GF-D8 (cell line): ENCODE data around the gene NRIP3.
"Not testable (repeated sequence)": the region's sequence is repeated elsewhere in the genome, so short reads cannot be mapped to it uniquely, and the experiment has no call there.

Source experiments
- DNase-seq: peaks from one replicate; lab custom pipeline; 2025; lab: John Stamatoyannopoulos, UW

Gene NRIP3

GRCh38 chr11:8971924-8972316 is 31.9 kb downstream of the NRIP3 start:
- DNase-seq: no peak

DNA sequence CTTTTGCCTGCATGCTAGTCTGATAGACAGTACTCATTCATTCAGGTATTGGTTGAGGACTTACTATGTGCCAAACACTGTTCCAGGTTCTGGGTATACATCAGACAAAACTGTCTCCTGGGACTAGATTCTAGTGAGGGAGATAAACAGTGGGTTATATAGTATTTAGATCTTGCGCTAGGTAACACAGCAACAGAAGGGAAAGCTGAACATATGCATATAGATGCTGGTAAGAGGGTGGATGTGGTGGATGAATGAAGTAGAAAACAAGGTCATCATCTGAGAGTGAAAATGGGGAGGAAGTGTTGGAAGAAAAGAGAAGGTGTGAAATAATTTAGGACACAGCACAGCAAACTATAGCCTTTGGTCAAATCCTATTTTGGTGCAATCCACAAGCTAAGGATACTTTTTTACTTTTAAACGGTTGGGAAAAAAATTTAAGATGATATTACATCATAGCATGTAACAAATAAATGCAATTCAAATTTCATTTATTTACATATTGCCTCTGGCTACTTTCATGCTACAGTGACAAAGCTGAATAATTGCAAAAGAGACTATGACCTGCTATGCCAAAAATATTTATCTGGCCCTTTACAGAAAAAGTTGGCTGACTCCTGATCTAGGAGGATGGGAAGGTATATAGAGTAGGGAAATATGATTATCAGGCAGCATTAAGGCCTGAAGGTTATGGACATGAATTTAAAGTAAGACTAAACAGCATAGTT is 32.4 kb downstream of the NRIP3 start:
- DNase-seq: no peak

DNA sequence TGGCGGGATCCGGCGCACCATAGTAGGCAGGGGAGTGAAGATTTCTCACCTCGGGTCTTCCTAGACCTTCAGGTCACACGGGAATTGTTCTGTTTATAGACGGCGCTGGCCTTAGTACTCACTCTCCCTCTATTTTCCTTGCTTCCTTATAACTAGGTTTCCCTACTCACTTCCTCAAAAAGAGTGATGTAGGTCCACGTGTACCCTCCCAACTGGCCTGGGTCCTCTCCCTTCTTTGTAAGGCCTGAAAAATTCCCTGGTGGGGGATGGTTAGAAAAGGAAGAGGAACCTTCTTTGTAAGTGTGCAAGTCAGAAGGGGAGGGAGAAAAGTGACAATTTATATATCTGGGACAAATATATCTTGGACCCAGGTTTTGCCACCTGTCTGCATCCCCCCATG is 36.6 kb downstream of the NRIP3 start:
- no peak for DNase-seq

- DNase-seq: peak; percentile 22
Measured at GRCh38 chr11:8964324-8965320, 39.2 kb downstream of the NRIP3 start, which contains the start of gene TMEM9B. Gene TMEM9B (minus strand): TSS chr11:8964442. CDS start chr11:8964313, 129 bp downstream.

- no peak for DNase-seq
Measured at GRCh38 chr11:8963569-8964323, 40.1 kb downstream of the NRIP3 start.

DNA sequence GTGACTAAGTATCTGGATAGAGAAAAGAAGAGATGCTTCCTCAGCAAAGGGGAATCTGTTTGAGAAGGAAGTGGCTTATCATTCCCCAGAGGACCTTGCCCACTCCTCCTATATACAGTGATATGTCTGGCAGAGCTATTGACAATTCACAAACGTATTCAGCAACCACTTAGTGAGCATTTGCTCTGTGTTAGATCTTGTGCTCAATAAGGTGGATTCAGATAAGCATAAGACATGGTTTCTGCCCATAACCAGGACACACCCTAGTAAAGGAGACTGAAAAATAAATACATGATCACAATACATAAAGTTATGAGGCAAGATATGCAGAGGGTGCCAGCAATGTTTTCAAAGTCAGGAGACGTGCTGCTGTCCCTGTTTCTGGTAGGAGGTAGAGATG is 41.0 kb downstream of the NRIP3 start:
- DNase-seq: no peak

GRCh38 chr11:8961401-8961800 is 42.4 kb downstream of the NRIP3 start:
- DNase-seq: no peak

- DNase-seq: peak; percentile 1
Measured at GRCh38 chr11:8959546-8960166, 44.1 kb downstream of the NRIP3 start.

DNA sequence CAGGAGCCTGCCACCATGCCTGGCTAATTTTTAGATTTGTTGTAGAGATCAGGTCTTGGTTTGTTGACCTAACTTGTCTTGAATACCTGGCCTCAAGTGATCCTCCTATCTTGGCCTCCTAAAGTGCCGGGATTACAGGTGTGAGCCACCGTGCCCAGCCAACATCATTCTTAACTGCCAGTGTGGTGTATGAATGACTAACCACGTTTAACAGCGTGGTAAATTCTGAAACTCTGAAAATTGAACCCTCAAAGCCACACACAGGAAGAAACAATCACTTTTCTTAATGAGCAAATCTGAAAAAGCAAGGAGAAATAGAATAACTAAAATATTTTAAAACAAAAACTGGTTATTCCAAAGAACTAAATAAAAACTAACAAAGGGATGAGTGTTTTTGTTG is 46.9 kb downstream of the NRIP3 start:
- DNase-seq: no peak

GRCh38 chr11:8948886-8949285 is 54.9 kb downstream of the NRIP3 start:
- DNase-seq: peak; percentile 3

DNA sequence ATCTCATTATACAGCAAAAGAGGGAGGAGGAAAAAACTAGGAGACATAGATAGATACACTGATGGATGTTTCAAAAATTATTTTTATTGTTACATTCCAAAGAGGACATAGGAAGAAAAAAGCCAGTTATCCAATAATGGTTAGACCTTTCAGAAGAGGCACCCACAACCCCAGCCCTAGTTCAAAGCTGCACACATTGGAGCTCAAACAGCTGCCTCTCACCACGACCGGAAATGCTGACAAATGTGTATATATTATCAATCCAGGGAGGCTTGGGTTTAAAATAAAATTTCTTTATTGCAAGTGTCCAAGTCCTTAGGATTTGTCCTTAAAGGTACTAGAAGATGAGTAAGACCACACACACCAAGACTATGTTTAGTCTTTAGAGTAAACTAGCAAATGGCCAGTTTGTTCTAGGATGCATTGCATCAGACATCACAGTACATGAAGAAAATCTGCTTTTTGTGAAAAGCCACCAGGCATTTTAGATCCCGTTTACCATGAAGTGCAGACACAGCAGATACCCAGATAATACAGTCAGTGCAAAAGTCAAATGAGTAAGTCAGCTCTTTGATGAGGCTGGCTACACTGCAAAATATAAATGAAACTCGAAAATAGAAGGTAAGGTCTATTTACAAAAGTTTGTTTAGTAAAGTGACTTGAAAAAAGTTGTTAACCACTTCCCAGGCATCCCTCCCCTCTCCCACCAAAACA is 56.4 kb downstream of the NRIP3 start:
- no peak for DNase-seq

GRCh38 chr11:8942518-8943066 is 61.2 kb downstream of the NRIP3 start, which contains the start of gene ASCL3:
Gene ASCL3 (minus strand): TSS chr11:8943016. CDS start chr11:8938161, 4,855 bp downstream.
- DNase-seq: no peak

- DNase-seq: no peak
Measured at GRCh38 chr11:8941341-8942103, 62.3 kb downstream of the NRIP3 start.

GRCh38 chr11:8937659-8938058 is 66.1 kb downstream of the NRIP3 start:
- DNase-seq: no peak

DNA sequence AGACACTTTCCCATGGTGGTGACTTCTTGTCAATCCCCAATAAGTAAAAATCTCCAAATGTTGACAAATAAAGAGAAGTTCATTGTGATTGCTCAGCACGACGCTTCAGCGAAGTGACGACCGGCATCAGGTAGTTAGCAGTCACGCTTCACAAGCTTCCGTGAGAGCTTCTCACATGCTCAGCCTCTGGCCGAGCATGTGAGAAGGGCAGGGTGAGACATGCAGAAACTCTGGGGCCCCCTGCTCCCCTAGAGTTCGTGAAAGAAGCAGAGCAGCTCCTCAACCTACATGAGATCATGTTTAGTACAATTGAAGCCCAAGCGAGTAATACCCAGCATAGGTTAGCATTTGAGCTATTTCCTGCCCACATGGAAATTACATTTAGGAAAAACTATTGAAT is 66.6 kb downstream of the NRIP3 start:
- DNase-seq: no peak

- DNase-seq: not testable (repeated sequence)
Measured at GRCh38 chr11:8935789-8936188, 68.0 kb downstream of the NRIP3 start.

GRCh38 chr11:8934742-8935488 is 68.9 kb downstream of the NRIP3 start:
- DNase-seq: no peak

- DNase-seq: no peak
Measured at GRCh38 chr11:8933931-8934330, 69.9 kb downstream of the NRIP3 start.

- DNase-seq: no peak
Measured at GRCh38 chr11:8932564-8933180, 71.1 kb downstream of the NRIP3 start, which contains the start of gene C11orf16. Gene C11orf16 (minus strand): TSS chr11:8932947. CDS start chr11:8932308, 639 bp downstream.
